ENCODE measurements around the gene SLPI. TPM values are rescaled to one million over a fixed set of nuclear protein-coding genes. Genes with fewer than 3 reads are reported as not detected.

The SLPI gene
- total and polyA plus RNA-seq, 2 of the 13 experiments (the other 11 are each of a cell fraction or from before 2014, with no cell fraction given): 0.13 TPM; not detected in 1

GRCh38 chr20:45229264-45230056 is 24.9 kb downstream of the SLPI start (continued):
- TF ChIP-seq, protein P1, sequence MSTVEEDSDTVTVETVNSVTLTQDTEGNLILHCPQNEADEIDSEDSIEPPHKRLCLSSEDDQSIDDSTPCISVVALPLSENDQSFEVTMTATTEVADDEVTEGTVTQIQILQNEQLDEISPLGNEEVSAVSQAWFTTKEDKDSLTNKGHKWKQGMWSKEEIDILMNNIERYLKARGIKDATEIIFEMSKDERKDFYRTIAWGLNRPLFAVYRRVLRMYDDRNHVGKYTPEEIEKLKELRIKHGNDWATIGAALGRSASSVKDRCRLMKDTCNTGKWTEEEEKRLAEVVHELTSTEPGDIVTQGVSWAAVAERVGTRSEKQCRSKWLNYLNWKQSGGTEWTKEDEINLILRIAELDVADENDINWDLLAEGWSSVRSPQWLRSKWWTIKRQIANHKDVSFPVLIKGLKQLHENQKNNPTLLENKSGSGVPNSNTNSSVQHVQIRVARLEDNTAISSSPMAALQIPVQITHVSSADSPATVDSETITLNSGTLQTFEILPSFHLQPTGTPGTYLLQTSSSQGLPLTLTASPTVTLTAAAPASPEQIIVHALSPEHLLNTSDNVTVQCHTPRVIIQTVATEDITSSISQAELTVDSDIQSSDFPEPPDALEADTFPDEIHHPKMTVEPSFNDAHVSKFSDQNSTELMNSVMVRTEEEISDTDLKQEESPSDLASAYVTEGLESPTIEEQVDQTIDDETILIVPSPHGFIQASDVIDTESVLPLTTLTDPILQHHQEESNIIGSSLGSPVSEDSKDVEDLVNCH (CRISPR knock-in tag; IDR thresholded peaks at IDR 0.05): no peak
- TF ChIP-seq RNF2 (conservative IDR thresholded peaks at IDR 0.05; ENCODE audit: low read depth): no peak
- TF ChIP-seq AHR (CRISPR knock-in tag; IDR thresholded peaks at IDR 0.05): no peak
- TF ChIP-seq GPN1 (CRISPR knock-in tag; IDR thresholded peaks at IDR 0.05; ENCODE audit: borderline replicate concordance): no peak
- TF ChIP-seq SMYD3 (CRISPR knock-in tag; IDR thresholded peaks at IDR 0.05): no peak
- no peak for TF ChIP-seq AKNA (CRISPR knock-in tag; IDR thresholded peaks at IDR 0.05; ENCODE audit: borderline replicate concordance)
- no peak for TF ChIP-seq ERF (CRISPR knock-in tag; IDR thresholded peaks at IDR 0.05)
- TF ChIP-seq ZNF687 (CRISPR knock-in tag; IDR thresholded peaks at IDR 0.05): peak; percentile 44; the same call in 1 of the 2 replicates
- 0 out of 2 replicates have a peak, but pooled peaks have one; percentile 42 for TF ChIP-seq TEAD2 (CRISPR knock-in tag; IDR thresholded peaks at IDR 0.05)
- TF ChIP-seq ZNF510 (CRISPR knock-in tag; IDR thresholded peaks at IDR 0.05; ENCODE audit: low read depth): no peak
- TF ChIP-seq ZNF790 (CRISPR knock-in tag; IDR thresholded peaks at IDR 0.05; ENCODE audit: borderline replicate concordance): no peak
- TF ChIP-seq GATA4 (IDR thresholded peaks at IDR 0.05; ENCODE audit: borderline replicate concordance, low read depth): no peak
- TF ChIP-seq, protein P2, sequence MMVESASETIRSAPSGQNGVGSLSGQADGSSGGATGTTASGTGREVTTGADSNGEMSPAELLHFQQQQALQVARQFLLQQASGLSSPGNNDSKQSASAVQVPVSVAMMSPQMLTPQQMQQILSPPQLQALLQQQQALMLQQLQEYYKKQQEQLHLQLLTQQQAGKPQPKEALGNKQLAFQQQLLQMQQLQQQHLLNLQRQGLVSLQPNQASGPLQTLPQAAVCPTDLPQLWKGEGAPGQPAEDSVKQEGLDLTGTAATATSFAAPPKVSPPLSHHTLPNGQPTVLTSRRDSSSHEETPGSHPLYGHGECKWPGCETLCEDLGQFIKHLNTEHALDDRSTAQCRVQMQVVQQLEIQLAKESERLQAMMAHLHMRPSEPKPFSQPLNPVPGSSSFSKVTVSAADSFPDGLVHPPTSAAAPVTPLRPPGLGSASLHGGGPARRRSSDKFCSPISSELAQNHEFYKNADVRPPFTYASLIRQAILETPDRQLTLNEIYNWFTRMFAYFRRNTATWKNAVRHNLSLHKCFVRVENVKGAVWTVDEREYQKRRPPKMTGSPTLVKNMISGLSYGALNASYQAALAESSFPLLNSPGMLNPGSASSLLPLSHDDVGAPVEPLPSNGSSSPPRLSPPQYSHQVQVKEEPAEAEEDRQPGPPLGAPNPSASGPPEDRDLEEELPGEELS (CRISPR knock-in tag; IDR thresholded peaks at IDR 0.05): no peak
